Inflammatory macrophage treated with lipopolysaccharide for 4 hours (primary cell): Measurements from ENCODE around the gene RIMBP3B.
"Not testable (repeated sequence)": the region's sequence is repeated elsewhere in the genome, so short reads cannot be mapped to it uniquely, and the experiment has no call there.

Experiments used
- DNase-seq: peaks from one replicate; pipeline ENCODE4 v3.0.0-alpha.2; 2020

Gene RIMBP3B

GRCh38 chr22:21417227-21417746, 33.7 kb downstream of the RIMBP3B start, which contains the start of gene HIC2:
HIC2 (plus strand) TSS chr22:21417371; CDS start chr22:21442832, 25,461 bp downstream.
- not testable (repeated sequence) for DNase-seq

- not testable (repeated sequence) for DNase-seq
Observed at GRCh38 chr22:21417853-21418252, 34.3 kb downstream of the RIMBP3B start.

- DNase-seq, result not testable (repeated sequence)
Observed at GRCh38 chr22:21418974-21419638, 35.6 kb downstream of the RIMBP3B start.

DNA sequence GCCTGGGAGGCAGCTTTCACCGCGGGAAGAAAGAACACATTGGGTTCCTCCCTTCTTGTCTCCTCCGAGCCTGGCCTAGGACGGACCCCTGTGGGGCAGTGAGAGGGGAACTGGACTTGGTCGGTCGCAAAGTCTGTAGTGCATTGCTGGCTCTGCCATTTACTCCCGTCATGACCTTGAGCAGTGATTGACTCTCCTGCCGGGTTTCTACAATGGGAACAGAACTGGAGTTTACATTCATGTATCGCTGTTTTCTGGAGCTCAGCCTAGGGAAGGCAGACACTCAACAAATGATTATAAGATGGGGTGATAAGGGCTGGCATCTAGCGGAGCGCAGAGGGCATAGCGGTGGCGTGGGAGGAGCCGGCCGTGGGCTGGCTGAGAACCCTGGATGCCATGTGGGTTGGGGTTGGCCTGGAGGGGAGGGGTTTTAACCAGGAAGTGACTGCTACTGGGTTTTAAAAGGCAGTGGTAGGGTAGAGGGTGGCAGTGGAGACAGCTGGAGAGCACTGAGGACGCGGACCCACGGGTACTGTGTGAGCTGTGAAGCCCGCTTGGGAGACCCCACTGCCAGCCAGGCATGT, 36.7 kb downstream of the RIMBP3B start:
- DNase-seq, result not testable (repeated sequence)

GRCh38 chr22:21424084-21424709, 40.6 kb downstream of the RIMBP3B start:
- not testable (repeated sequence) for DNase-seq

DNA sequence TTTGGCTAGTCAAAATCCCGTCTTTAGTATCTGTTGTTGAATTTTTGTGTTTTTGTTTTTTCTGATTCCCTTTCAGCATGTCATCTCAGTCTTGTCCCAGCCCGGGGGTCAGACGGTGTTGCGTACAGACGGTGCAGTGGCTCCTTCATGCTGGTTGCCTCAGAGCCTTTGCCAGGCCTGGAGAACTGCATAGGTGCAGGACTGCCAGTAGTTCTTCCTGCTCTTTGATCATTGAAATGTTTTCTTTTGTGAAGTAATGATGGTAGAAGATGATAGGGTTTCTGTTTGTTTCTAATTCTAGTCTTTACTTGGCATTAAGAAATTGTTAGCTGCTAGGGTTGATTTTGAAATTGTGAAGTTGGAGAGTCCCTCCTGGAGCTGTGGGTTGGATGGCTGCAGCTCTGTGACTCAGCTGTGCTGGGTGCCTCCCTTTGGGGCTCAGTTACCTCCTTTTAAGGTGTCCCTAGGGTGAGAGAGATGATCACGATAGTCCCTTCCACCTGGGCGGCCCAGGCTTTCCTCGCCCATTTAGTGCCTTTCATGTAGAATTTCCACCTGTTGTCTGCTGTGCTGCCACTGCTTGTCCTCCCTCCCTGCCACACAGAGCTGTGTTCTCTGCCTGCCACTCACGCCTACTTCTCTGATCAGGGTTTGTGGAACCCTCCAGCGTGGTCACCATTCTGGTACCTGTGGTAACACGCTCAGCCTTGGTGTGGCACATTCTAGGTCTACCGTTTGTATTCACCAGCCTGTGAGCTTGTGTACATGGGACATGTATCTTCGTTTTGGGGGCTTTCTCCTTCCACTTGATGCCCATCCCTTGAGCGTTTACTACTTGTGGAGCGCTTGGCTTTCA, 51.1 kb downstream of the RIMBP3B start:
- DNase-seq, result not testable (repeated sequence)

- not testable (repeated sequence) for DNase-seq
Observed at GRCh38 chr22:21435998-21436810, 52.7 kb downstream of the RIMBP3B start.

GRCh38 chr22:21438013-21438412, 54.5 kb downstream of the RIMBP3B start:
- not testable (repeated sequence) for DNase-seq
